Measurements from ENCODE around the gene SCAP. TPM values are rescaled to one million over a fixed set of nuclear protein-coding genes. Genes with fewer than 3 reads are reported as not detected.

The SCAP gene
- total and polyA plus RNA-seq, 2 of the 13 experiments (the other 11 are each of a cell fraction or from before 2014, with no cell fraction given): 40.4 to 53.3 TPM

- DNase-seq (ENCODE audit: low spot score) (peak; percentile 38), FAIRE-seq (no peak), ATAC-seq (peak; percentile 20)
- H3K4me2 ChIP-seq (ENCODE audit: low read depth, low read length): no peak overlapping the region
- peak overlapping the region; percentile 14 for H3K27ac ChIP-seq (ENCODE audit: extremely low read length, insufficient read depth, low read length)
- H3K27me3 ChIP-seq (ENCODE audit: control insufficient read depth in 1 of 2, insufficient read depth in 2 of 2, low read length in 2 of 2): no peaks in the 10 kb centered on the region
- H3K79me2 ChIP-seq (ENCODE audit: insufficient read depth, low read length): no peaks in the 10 kb centered on the region
- WGBS (ENCODE audit: low lambda C conversion rate): 83% methylated on average over 3 of the region's 3 CpGs
- ChIA-PET CTCF (ENCODE audit: low intra/inter-chr PET ratio, low total read pairs) (no interaction called here), POLR2A (no interaction called here)
- no TSS peak for BruUV-seq (replicated peaks)
- in situ Hi-C loops (cut with HindIII; ENCODE audit: extremely low pct_ligation_motif_present, low pct_unique_long_range_greater_than_20kb) (no loop called here), intact Hi-C loops (cut with micrococcal nuclease; ENCODE audit: unreplicated experiment) (no loop called here)
- H3K4me3 ChIP-seq (replicated peaks in 1 of 3; ENCODE audit: insufficient read depth in 1 of 3, low read depth in 2 of 3, low read length in 3 of 3): no peak overlapping the region
- no peak overlapping the region for H3K9ac ChIP-seq (ENCODE audit: insufficient read depth, low read depth, low read length)
- peaks cover 12% of the 10 kb centered on the region for H4K20me1 ChIP-seq (ENCODE audit: insufficient read depth, low read length)
- no peak overlapping the region for H2AFZ ChIP-seq (ENCODE audit: low read length)
- no peaks in the 10 kb centered on the region for H3K9me3 ChIP-seq (ENCODE audit: low read length)
- H3K4me1 ChIP-seq (ENCODE audit: insufficient read depth, low read length): peaks cover 18% of the 10 kb centered on the region
- H3K36me3 ChIP-seq (replicated peaks in 1 of 2; ENCODE audit: control insufficient read depth in 1 of 2, insufficient read depth in 2 of 2, low read length in 2 of 2): peaks cover 38 to 61% of the 10 kb centered on the region in 2 experiments
- TF ChIP-seq ATF7 (IDR thresholded peaks at IDR 0.05) (peak; percentile 64), ATF7 (CRISPR knock-in tag; IDR thresholded peaks at IDR 0.05) (no peak), GATA4 (IDR thresholded peaks at IDR 0.05; ENCODE audit: borderline replicate concordance, low read depth) (no peak), JUND (CRISPR knock-in tag; IDR thresholded peaks at IDR 0.05) (peak; percentile 33; the same call in 1 of the 2 replicates), MXD1 (CRISPR knock-in tag; IDR thresholded peaks at IDR 0.05) (no peak), ZFP90 (CRISPR knock-in tag; IDR thresholded peaks at IDR 0.05; ENCODE audit: borderline replicate concordance) (no peak), FOXA3 (CRISPR knock-in tag; IDR thresholded peaks at IDR 0.05) (no peak; the same call in 1 of the 2 replicates), NR2F1 (CRISPR knock-in tag; IDR thresholded peaks at IDR 0.05) (no peak), FOXP4 (CRISPR knock-in tag; IDR thresholded peaks at IDR 0.05) (peak; percentile 30; the same call in 1 of the 2 replicates), NFYC (CRISPR knock-in tag; IDR thresholded peaks at IDR 0.05) (no peak), PLRG1 (conservative IDR thresholded peaks at IDR 0.05) (no peak), CEBPG (CRISPR knock-in tag; IDR thresholded peaks at IDR 0.05) (0 out of 2 replicates have a peak, but pooled peaks have one; percentile 8), ZNF850 (CRISPR knock-in tag; conservative IDR thresholded peaks at IDR 0.05) (no peak), HHEX (CRISPR knock-in tag; IDR thresholded peaks at IDR 0.05) (no peak), HDAC6 (IDR thresholded peaks at IDR 0.05; ENCODE audit: low read depth, low read length) (no peak), FOSL2 (CRISPR knock-in tag; IDR thresholded peaks at IDR 0.05) (no peak), ZNF678 (CRISPR knock-in tag; IDR thresholded peaks at IDR 0.05) (no peak), MIER2 (CRISPR knock-in tag; IDR thresholded peaks at IDR 0.05) (no peak), ATF1 (CRISPR knock-in tag; IDR thresholded peaks at IDR 0.05) (no peak), CTCF (CRISPR knock-in tag; IDR thresholded peaks at IDR 0.05) (peak; percentile 35), ZNF724P (CRISPR knock-in tag; IDR thresholded peaks at IDR 0.05; ENCODE audit: borderline replicate concordance) (no peak), ZBTB10 (CRISPR knock-in tag; IDR thresholded peaks at IDR 0.05; ENCODE audit: borderline replicate concordance) (no peak)
These were observed 61.6 kb downstream of the SCAP start for GRCh38 chr3:47414161-47414564.

Data from HepG2 (cell line).